OCI-LY7 (cell line): ENCODE data around the gene NOXA1. TPM values are rescaled to one million over a fixed set of nuclear protein-coding genes. Genes with fewer than 3 reads are reported as not detected.

ENCODE experiments used
- BruUV-seq: library from RNA; stranded (reverse); fragments of 400-500 nt; replicated peaks from 2 replicates; lab custom pipeline; 2021; lab: Mats Ljungman, UMichigan
- CTCF ChIA-PET: fragments of 300-600 bp; sonication (Branson Sonifier 250); formaldehyde crosslinking; loops from one replicate; lab custom pipeline; 2022; ENCODE audit warnings: antibody characterized with exemption; ENCODE audit not compliant: unreplicated experiment; lab: Charles Lee
- POLR2A ChIA-PET: fragments of 300-600 bp; sonication (Branson Sonifier 250); formaldehyde crosslinking; loops from one replicate; lab custom pipeline; 2022; ENCODE audit warnings: antibody characterized with exemption; lab: Charles Lee
- DNase-seq: peaks from one replicate; pipeline ENCODE4 v3.0.0-alpha.2; 2015; ENCODE audit warnings: low spot score
- H2AFZ ChIP-seq: fragments of 200-600 bp; sonication (generic), shearing (Covaris generic); 2 replicates; pipeline ENCODE4 v1.6.1; 2014; ENCODE audit warnings: mild to moderate bottlenecking, antibody characterized with exemption, low read length, moderate library complexity
- H3K27ac ChIP-seq: fragments of 200-600 bp; sonication (generic); 2 replicates; pipeline ENCODE4 v1.5.1; 2014; ENCODE audit warnings: mixed run types, low read depth, mild to moderate bottlenecking, moderate library complexity, low read length, inconsistent platforms; ENCODE audit not compliant: poor library complexity, severe bottlenecking
- H3K36me3 ChIP-seq: fragments of 200-600 bp; sonication (generic); 2 replicates; pipeline ENCODE4 v1.6.1; 2014; ENCODE audit warnings: mild to moderate bottlenecking, antibody characterized with exemption, low read length, moderate library complexity, mixed read lengths; ENCODE audit not compliant: insufficient read depth
- H3K4me1 ChIP-seq: fragments of 200-600 bp; sonication (generic); 2 replicates; pipeline ENCODE4 v1.5.1; 2014; ENCODE audit warnings: mild to moderate bottlenecking, low read length; ENCODE audit not compliant: insufficient read depth, poor library complexity, severe bottlenecking
- H3K4me2 ChIP-seq: fragments of 200-600 bp; sonication (generic); 2 replicates; pipeline ENCODE4 v1.6.1; 2014; ENCODE audit warnings: mild to moderate bottlenecking, low read length
- H3K4me3 ChIP-seq: fragments of 200-600 bp; sonication (generic); 2 replicates; pipeline ENCODE4 v1.5.1; 2014; ENCODE audit warnings: mild to moderate bottlenecking, low read depth, low read length; ENCODE audit not compliant: poor library complexity, severe bottlenecking
- H3K79me2 ChIP-seq: fragments of 200-600 bp; sonication (generic); 2 replicates; pipeline ENCODE4 v1.6.1; 2016; ENCODE audit warnings: low read depth, mild to moderate bottlenecking, low read length, moderate library complexity, mixed read lengths; ENCODE audit not compliant: insufficient read depth
- H3K9me2 ChIP-seq: fragments of 200-600 bp; sonication (generic); 2 replicates; pipeline ENCODE4 v1.6.1; 2016; ENCODE audit warnings: mild to moderate bottlenecking, low read length, mixed read lengths; ENCODE audit not compliant: insufficient read depth
- H3K9me3 ChIP-seq: fragments of 200-600 bp; sonication (generic); 2 replicates; pipeline ENCODE4 v1.6.1; 2014; ENCODE audit warnings: mild to moderate bottlenecking, mixed run types, low read length, mixed read lengths
- H4K20me1 ChIP-seq: fragments of 200-600 bp; sonication (generic); 2 replicates; pipeline ENCODE4 v1.6.1; 2014; ENCODE audit warnings: mild to moderate bottlenecking, antibody characterized with exemption, low read length, moderate library complexity, mixed read lengths; ENCODE audit not compliant: insufficient read depth
- CTCF ChIP-seq: fragments of 200-600 bp; sonication (generic); conservative IDR thresholded peaks from 2 replicates; pipeline ENCODE4 v1.5.1; 2014; ENCODE audit warnings: mild to moderate bottlenecking, antibody characterized with exemption, low read length, moderate library complexity, mixed read lengths
- EZH2phosphoT487 ChIP-seq: fragments of 200-600 bp; sonication (generic); IDR thresholded peaks from 2 replicates; pipeline ENCODE4 v1.6.1; 2018; ENCODE audit warnings: low read depth, borderline replicate concordance, mild to moderate bottlenecking, mixed run types, antibody characterized with exemption, low read length, moderate library complexity, mixed read lengths
- intact Hi-C: fragments of 100-400 bp; cut with micrococcal nuclease; formaldehyde crosslinking; loops from one replicate; pipeline ENCODE4 v1.10.0; 2022; ENCODE audit not compliant: unreplicated experiment
- total RNA-seq, 2 experiments: library from RNA; depleted of rRNA in 1 of 2; stranded (reverse); fragments of >200 nt in 1 of 2; shearing (Covaris generic) in 1 of 2; gene quantifications; 2 replicates each; pipeline ENCODE4 v1.2.3, GENCODE V29; 2014 to 2022

NOXA1 gene
- total RNA-seq, 2 experiments from 2014 or later, result not detected

GRCh38 chr9:137390553-137391410 is 32.4 kb upstream of the NOXA1 start:
- no peak overlapping the region for H2AFZ ChIP-seq
- H3K4me2 ChIP-seq, result no peak overlapping the region
- H4K20me1 ChIP-seq, result no peaks in the 10 kb centered on the region
- no peaks in the 10 kb centered on the region for H3K79me2 ChIP-seq
- DNase-seq, result no peak
- H3K27ac ChIP-seq, result no peak overlapping the region
- no peaks in the 10 kb centered on the region for H3K9me2 ChIP-seq
- H3K4me3 ChIP-seq, result no peak overlapping the region
- TF ChIP-seq EZH2phosphoT487 (no peak), CTCF (no peak)
- no TSS peak for BruUV-seq
- intact Hi-C loops, result no loop called here
- no peaks in the 10 kb centered on the region for H3K9me3 ChIP-seq
- POLR2A ChIA-PET, result no interaction called here
- H3K4me1 ChIP-seq, result no peaks in the 10 kb centered on the region
- no peaks in the 10 kb centered on the region for H3K36me3 ChIP-seq
- CTCF ChIA-PET, result no interaction called here

GRCh38 chr9:137391411-137391754 is 31.8 kb upstream of the NOXA1 start:
- Histone ChIP-seq H3K9me2 (no peaks in the 10 kb centered on the region), H3K4me1 (no peaks in the 10 kb centered on the region), H3K27ac (no peak overlapping the region), H3K4me2 (no peak overlapping the region), H3K9me3 (no peaks in the 10 kb centered on the region), H3K79me2 (no peaks in the 10 kb centered on the region), H2AFZ (no peak overlapping the region), H4K20me1 (no peaks in the 10 kb centered on the region), H3K36me3 (no peaks in the 10 kb centered on the region), H3K4me3 (no peak overlapping the region)
- intact Hi-C loops, result no loop called here
- no peak for DNase-seq
- TF ChIP-seq CTCF, result no peak
- TF ChIP-seq EZH2phosphoT487, result no peak
- no TSS peak for BruUV-seq
- POLR2A ChIA-PET, result no interaction called here
- CTCF ChIA-PET, result no interaction called here

- BruUV-seq, result no TSS peak
- Histone ChIP-seq H3K9me2 (no peaks in the 10 kb centered on the region), H3K4me3 (no peak overlapping the region), H3K36me3 (no peaks in the 10 kb centered on the region), H3K79me2 (no peaks in the 10 kb centered on the region), H3K4me2 (no peak overlapping the region), H3K9me3 (no peaks in the 10 kb centered on the region), H3K27ac (no peak overlapping the region), H3K4me1 (no peaks in the 10 kb centered on the region), H4K20me1 (no peaks in the 10 kb centered on the region), H2AFZ (no peak overlapping the region)
- TF ChIP-seq EZH2phosphoT487 (no peak), CTCF (no peak)
- DNase-seq, result no peak
- ChIA-PET POLR2A (no interaction called here), CTCF (no interaction called here)
- intact Hi-C loops, result no loop called here
Observed at GRCh38 chr9:137392232-137393007, 30.8 kb upstream of the NOXA1 start.
